SU-DHL-6 (cell line): Measurements from ENCODE around the gene TMCO5A.

Experiments used
- EZH2phosphoT487 ChIP-seq: fragments of 200-600 bp; sonication (generic), shearing (Covaris generic); conservative IDR thresholded peaks from 2 replicates; pipeline ENCODE4 v1.6.1; 2018; ENCODE audit warnings: mild to moderate bottlenecking, antibody characterized with exemption, low read length, moderate library complexity, mixed read lengths
- TF ChIP-seq, protein P1 (sequence below): fragments of 200-600 bp; sonication (generic); IDR thresholded peaks from one replicate; pipeline ENCODE4 v1.5.1; 2017; ENCODE audit warnings: antibody characterized with exemption, mild to moderate bottlenecking, low read length, moderate library complexity; ENCODE audit not compliant: insufficient read depth, poor library complexity, severe bottlenecking

DNA sequence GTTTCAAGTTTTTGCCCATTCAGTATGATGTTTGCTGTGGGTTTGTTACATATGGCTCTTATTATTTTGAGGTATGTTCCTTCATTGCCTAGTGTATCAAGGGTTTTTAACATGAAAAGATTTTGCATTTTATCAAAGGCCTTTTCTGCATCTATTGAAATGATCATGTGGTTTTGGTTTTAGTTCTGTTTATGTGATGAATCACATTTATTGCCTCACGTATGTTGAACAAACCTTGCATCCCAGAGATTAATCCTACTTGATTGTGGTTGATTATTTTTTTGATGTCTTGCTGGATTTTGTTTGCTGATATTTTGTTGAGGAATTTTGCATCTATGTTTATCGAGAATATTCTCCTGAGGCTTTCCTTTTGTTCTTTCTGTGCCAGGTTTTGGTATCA, 39.4 kb downstream of the TMCO5A start:
- TF ChIP-seq, protein P1, sequence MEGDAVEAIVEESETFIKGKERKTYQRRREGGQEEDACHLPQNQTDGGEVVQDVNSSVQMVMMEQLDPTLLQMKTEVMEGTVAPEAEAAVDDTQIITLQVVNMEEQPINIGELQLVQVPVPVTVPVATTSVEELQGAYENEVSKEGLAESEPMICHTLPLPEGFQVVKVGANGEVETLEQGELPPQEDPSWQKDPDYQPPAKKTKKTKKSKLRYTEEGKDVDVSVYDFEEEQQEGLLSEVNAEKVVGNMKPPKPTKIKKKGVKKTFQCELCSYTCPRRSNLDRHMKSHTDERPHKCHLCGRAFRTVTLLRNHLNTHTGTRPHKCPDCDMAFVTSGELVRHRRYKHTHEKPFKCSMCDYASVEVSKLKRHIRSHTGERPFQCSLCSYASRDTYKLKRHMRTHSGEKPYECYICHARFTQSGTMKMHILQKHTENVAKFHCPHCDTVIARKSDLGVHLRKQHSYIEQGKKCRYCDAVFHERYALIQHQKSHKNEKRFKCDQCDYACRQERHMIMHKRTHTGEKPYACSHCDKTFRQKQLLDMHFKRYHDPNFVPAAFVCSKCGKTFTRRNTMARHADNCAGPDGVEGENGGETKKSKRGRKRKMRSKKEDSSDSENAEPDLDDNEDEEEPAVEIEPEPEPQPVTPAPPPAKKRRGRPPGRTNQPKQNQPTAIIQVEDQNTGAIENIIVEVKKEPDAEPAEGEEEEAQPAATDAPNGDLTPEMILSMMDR, result no peak
- TF ChIP-seq EZH2phosphoT487, result no peak
